Activated effector memory CD4-positive, alpha-beta T cell treated with anti-CD3 and anti-CD28 coated beads, Interleukin-2, amount 50 U/mL, for 16 hours (primary cell): ENCODE data around the gene ATP1B4.
"Not testable (repeated sequence)": the region's sequence is repeated elsewhere in the genome, so short reads cannot be mapped to it uniquely, and the experiment has no call there.

Experiments used
- DNase-seq: peaks from one replicate; pipeline ENCODE4 v3.0.0-alpha.2; 2020

The ATP1B4 gene

GRCh38 chrX:120361764-120362305 lies at the start of gene ATP1B4:
Gene ATP1B4 (plus strand): TSS chrX:120362089. CDS start chrX:120362169, 80 bp downstream.
- DNase-seq, result no peak

- DNase-seq, result no peak
These were observed 46.1 kb upstream of the ATP1B4 start for GRCh38 chrX:120315776-120316175.

GRCh38 chrX:120316587-120317283 lies 45.2 kb upstream of the ATP1B4 start:
- DNase-seq, result no peak

- DNase-seq, result no peak
These were observed 43.5 kb upstream of the ATP1B4 start for GRCh38 chrX:120318411-120318810.

- no peak for DNase-seq
These were observed 40.2 kb upstream of the ATP1B4 start for GRCh38 chrX:120321520-120322281.

- DNase-seq, result no peak
These were observed 30.8 kb upstream of the ATP1B4 start for GRCh38 chrX:120331116-120331515.

GRCh38 chrX:120332394-120332793 lies 29.5 kb upstream of the ATP1B4 start:
- DNase-seq, result no peak

GRCh38 chrX:120334151-120334550 lies 27.7 kb upstream of the ATP1B4 start:
- no peak for DNase-seq

GRCh38 chrX:120334603-120335002 lies 27.3 kb upstream of the ATP1B4 start:
- DNase-seq, result no peak

GRCh38 chrX:120335289-120335688 lies 26.6 kb upstream of the ATP1B4 start:
- no peak for DNase-seq

- no peak for DNase-seq
These were observed 25.0 kb upstream of the ATP1B4 start for GRCh38 chrX:120336899-120337298.

GRCh38 chrX:120344566-120344965 lies 17.3 kb upstream of the ATP1B4 start:
- not testable (repeated sequence) for DNase-seq

- DNase-seq, result no peak
These were observed 11.3 kb upstream of the ATP1B4 start for GRCh38 chrX:120350450-120351138.

GRCh38 chrX:120356084-120356483 lies 5.8 kb upstream of the ATP1B4 start:
- DNase-seq, result no peak

GRCh38 chrX:120357186-120357585 lies 4.7 kb upstream of the ATP1B4 start:
- no peak for DNase-seq

GRCh38 chrX:120358737-120359456 lies 3.0 kb upstream of the ATP1B4 start:
- DNase-seq, result peak; percentile 65

GRCh38 chrX:120365320-120365719 lies 3.4 kb downstream of the ATP1B4 start:
- peak; percentile 80 for DNase-seq

- no peak for DNase-seq
These were observed 4.1 kb downstream of the ATP1B4 start for GRCh38 chrX:120365968-120366367.

- no peak for DNase-seq
These were observed 4.9 kb downstream of the ATP1B4 start for GRCh38 chrX:120366794-120367193.

GRCh38 chrX:120367402-120368109 lies 5.7 kb downstream of the ATP1B4 start:
- no peak for DNase-seq

GRCh38 chrX:120372667-120373370 lies 10.9 kb downstream of the ATP1B4 start:
- no peak for DNase-seq
